Natural killer cell (primary cell): ENCODE data around the gene MYBPC1. TPM values are rescaled to one million over a fixed set of nuclear protein-coding genes. Genes with fewer than 3 reads are reported as not detected.
"Not testable (repeated sequence)": the region's sequence is repeated elsewhere in the genome, so short reads cannot be mapped to it uniquely, and the experiment has no call there.

Source experiments
- ATAC-seq, 3 donors: fragments of 150-1000 bp in 2 of 3; fragments of 200-7000 bp in 1 of 3; cut with Tn5 transposase; 1 replicate in 1 of 3; 2 replicates in 2 of 3; pipeline ENCODE4 v1.10.0; 2021; ENCODE audit warnings: mild to moderate bottlenecking in 2 of 3, moderate library complexity in 2 of 3
- DNase-seq, 2 donors: peaks; one replicate each; pipeline versions ENCODE4 v3.0.0 to v3.0.0-alpha.2; 2013 to 2021; ENCODE audit warnings: mixed read lengths in 1 of 2
- H3K27ac ChIP-seq: one replicate; pipeline ENCODE4 v1.5.1; 2013; ENCODE audit warnings: mild to moderate bottlenecking, low read length
- H3K27me3 ChIP-seq: one replicate; pipeline ENCODE4 v1.6.1; 2013; ENCODE audit warnings: low read length; ENCODE audit not compliant: control insufficient read depth, insufficient read depth
- H3K36me3 ChIP-seq: one replicate; pipeline ENCODE4 v1.6.1; 2013; ENCODE audit warnings: low read length; ENCODE audit not compliant: control insufficient read depth, insufficient read depth
- H3K4me1 ChIP-seq: one replicate; pipeline ENCODE4 v1.6.1; 2013; ENCODE audit warnings: low read length; ENCODE audit not compliant: control insufficient read depth, insufficient read depth
- H3K4me3 ChIP-seq: one replicate; pipeline ENCODE4 v1.5.1; 2013; ENCODE audit warnings: low read length
- H3K9me3 ChIP-seq: one replicate; pipeline ENCODE4 v1.6.1; 2013; ENCODE audit warnings: low read length; ENCODE audit not compliant: control insufficient read depth, insufficient read depth
- H3K27ac Mint-ChIP-seq, 2 donors: one replicate each; pipeline ENCODE4 v1.8.0; 2022; ENCODE audit warnings: mild to moderate bottlenecking in 2 of 2, mixed read lengths in 2 of 2, moderate library complexity in 1 of 2
- H3K27me3 Mint-ChIP-seq, 2 donors: one replicate each; pipeline ENCODE4 v1.8.0; 2022; ENCODE audit warnings: low read depth in 2 of 2, mixed read lengths in 2 of 2
- H3K36me3 Mint-ChIP-seq: one replicate; pipeline ENCODE4 v1.8.0; 2022; ENCODE audit warnings: mixed read lengths
- H3K4me1 Mint-ChIP-seq, 2 donors: one replicate each; pipeline ENCODE4 v1.8.0; 2022; ENCODE audit warnings: mixed read lengths in 2 of 2
- H3K4me3 Mint-ChIP-seq: one replicate; pipeline ENCODE4 v1.8.0; 2022; ENCODE audit warnings: mild to moderate bottlenecking, moderate library complexity, mixed read lengths
- H3K9me3 Mint-ChIP-seq, 2 donors: one replicate each; pipeline ENCODE4 v1.8.0; 2022; ENCODE audit warnings: mixed read lengths in 2 of 2
- CTCF ChIP-seq: fragments of 200-600 bp; IDR thresholded peaks from one replicate; pipeline ENCODE4 v1.8.0; 2022; ENCODE audit warnings: antibody characterized with exemption
- WGBS: methylation state at CpG from one replicate; pipeline ENCODE4 v1.1.7; 2013; ENCODE audit warnings: missing lambda C conversion rate; ENCODE audit not compliant: insufficient coverage; 5-methylcytosine and 5-hydroxymethylcytosine counted together
- intact Hi-C: fragments of 100-400 bp; cut with micrococcal nuclease; formaldehyde crosslinking; loops from one replicate; pipeline ENCODE4 v1.14.2; 2022
- total RNA-seq, 4 donors: library from RNA; stranded (reverse); fragments of 120-200 nt in 1 of 4; gene quantifications; one replicate each; pipeline versions ENCODE4 v1.2.3 to v1.2.4, GENCODE V29; 2013 to 2022

The MYBPC1 gene
- total RNA-seq, 3 donors from 2014 or later (not counting 1 experiment from before 2014, with no cell fraction given), result not detected

GRCh38 chr12:101733166-101733565 lies 138.4 kb downstream of the MYBPC1 start:
- Histone ChIP-seq H3K36me3 (peaks cover 25% of the 10 kb centered on the region), H3K27me3 (no peaks in the 10 kb centered on the region), H3K27ac (no peak overlapping the region), H3K4me3 (no peak overlapping the region), H3K9me3 (no peaks in the 10 kb centered on the region), H3K4me1 (no peaks in the 10 kb centered on the region)
- intact Hi-C loops, result no loop called here
- Mint-ChIP-seq H3K4me1 (no peaks in the 10 kb centered on the region), H3K4me3 (no peak overlapping the region), H3K36me3 (no peaks in the 10 kb centered on the region), H3K27ac (no peak overlapping the region), H3K27me3 (no peaks in the 10 kb centered on the region), H3K9me3 (no peaks in the 10 kb centered on the region)
- 87% methylated on average over 2 of the region's 2 CpGs for WGBS
- TF ChIP-seq CTCF, result no peak
- ATAC-seq (no peak), DNase-seq (no peak)

GRCh38 chr12:101734482-101734881 lies 139.7 kb downstream of the MYBPC1 start:
- H3K9me3 ChIP-seq, H3K4me1 Mint-ChIP-seq, intact Hi-C loops, H3K27me3 ChIP-seq, H3K4me3 ChIP-seq, H3K9me3 Mint-ChIP-seq, H3K4me3 Mint-ChIP-seq, H3K4me1 ChIP-seq, DNase-seq, H3K36me3 Mint-ChIP-seq, H3K27ac ChIP-seq, H3K27ac Mint-ChIP-seq, H3K27me3 Mint-ChIP-seq, ATAC-seq: not testable (repeated sequence)
- peaks cover 15% of the 10 kb centered on the region for H3K36me3 ChIP-seq
- WGBS, result 100% methylated on average over 3 of the region's 5 CpGs

Other genes with a start within 250 kb of the MYBPC1 start
- 10 to 100 TPM; 32.0 to 32.6 (median 32.2) TPM for gene ARL1, start 187.2 kb upstream of the MYBPC1 start, total RNA-seq
- gene SPIC, start 119.6 kb upstream of the MYBPC1 start, total RNA-seq, result under 1 TPM in 1 of 3 donors, not detected in 2; 0.24 TPM
- gene CHPT1, start 102.7 kb downstream of the MYBPC1 start, total RNA-seq, result 10 to 100 TPM in 1 of 3 donors, 1 to 10 TPM in 2; 3.9 to 23.6 (median 7.3) TPM
- gene SYCP3, start 144.5 kb downstream of the MYBPC1 start, total RNA-seq, result 1 to 10 TPM; 1.4 to 3.2 (median 2.4) TPM
- gene GNPTAB, start 236.0 kb downstream of the MYBPC1 start, total RNA-seq, result 100 to 1,000 TPM; 260 to 285 (median 262) TPM